ENCODE results near the gene ANKRD37. TPM values are rescaled to one million over a fixed set of nuclear protein-coding genes. Genes with fewer than 3 reads are reported as not detected.

The ANKRD37 gene
- total and polyA plus RNA-seq, 9 of the 15 experiments (the other 6 are each of a cell fraction or from before 2014, with no cell fraction given): 1.3 to 53.7 (median 3.6) TPM

Small RNA genes within 50 kb of the gene (small RNA-seq; reads per million reads assigned to genes)
- not detected for gene RF00019

Other genes with a start within 250 kb of the ANKRD37 start
- 19.9 and 22.0 TPM in 2 replicates for gene CFAP97, start 192.8 kb upstream of the ANKRD37 start, total RNA-seq (2014; rRNA removed)
- 57.7 and 68.7 TPM in 2 replicates for gene CFAP97, start 192.8 kb upstream of the ANKRD37 start, total RNA-seq (2014; rRNA removed; fragmentation: Illumina TruSeq; extraction: Trizol)
- gene CFAP97, start 192.8 kb upstream of the ANKRD37 start, total RNA-seq (2015; rRNA removed; fragmentation: Illumina TruSeq; extraction: Trizol): 51.3 and 57.5 TPM in 2 replicates
- 42.7 and 44.6 TPM in 2 replicates for gene CFAP97, start 192.8 kb upstream of the ANKRD37 start, total RNA-seq (2021)
- 48.0 and 57.8 TPM in 2 replicates for gene CFAP97, start 192.8 kb upstream of the ANKRD37 start, polyA plus RNA-seq (2011; rRNA removed)
- 35.7 and 44.4 TPM in 2 replicates for gene CFAP97, start 192.8 kb upstream of the ANKRD37 start, polyA plus RNA-seq (2014; fragmentation: Illumina TruSeq; extraction: Trizol)
- gene CFAP97, start 192.8 kb upstream of the ANKRD37 start, polyA plus RNA-seq (2014; fragmentation: Nextera tagmentation; extraction: Ambion mirVana): 10 to 100 TPM; 17.3 to 42.7 TPM
- gene CFAP97, start 192.8 kb upstream of the ANKRD37 start, polyA plus RNA-seq (2014; rRNA removed): 21.3 and 24.6 TPM in 2 replicates
- gene SNX25, start 187.2 kb upstream of the ANKRD37 start, total RNA-seq (2014; rRNA removed): 9.4 and 10.4 TPM in 2 replicates
- 15.5 and 18.0 TPM in 2 replicates for gene SNX25, start 187.2 kb upstream of the ANKRD37 start, total RNA-seq (2014; rRNA removed; fragmentation: Illumina TruSeq; extraction: Trizol)
- gene SNX25, start 187.2 kb upstream of the ANKRD37 start, total RNA-seq (2015; rRNA removed; fragmentation: Illumina TruSeq; extraction: Trizol): 12.7 and 14.4 TPM in 2 replicates
- gene SNX25, start 187.2 kb upstream of the ANKRD37 start, total RNA-seq (2021): 12.6 and 14.4 TPM in 2 replicates
- 21.9 and 23.4 TPM in 2 replicates for gene SNX25, start 187.2 kb upstream of the ANKRD37 start, polyA plus RNA-seq (2011; rRNA removed)
- 10.4 and 13.3 TPM in 2 replicates for gene SNX25, start 187.2 kb upstream of the ANKRD37 start, polyA plus RNA-seq (2014; fragmentation: Illumina TruSeq; extraction: Trizol)
- gene SNX25, start 187.2 kb upstream of the ANKRD37 start, polyA plus RNA-seq (2014; fragmentation: Nextera tagmentation; extraction: Ambion mirVana): 1 to 10 TPM; 2.5 TPM
- 9.5 and 9.6 TPM in 2 replicates for gene SNX25, start 187.2 kb upstream of the ANKRD37 start, polyA plus RNA-seq (2014; rRNA removed)
- 0.24 and 0.91 TPM in 2 replicates for gene LRP2BP, start 917 bp upstream of the ANKRD37 start, total RNA-seq (2014; rRNA removed)
- 0.62 and 1.1 TPM in 2 replicates for gene LRP2BP, start 917 bp upstream of the ANKRD37 start, total RNA-seq (2014; rRNA removed; fragmentation: Illumina TruSeq; extraction: Trizol)
- 0.45 and 0.62 TPM in 2 replicates for gene LRP2BP, start 917 bp upstream of the ANKRD37 start, total RNA-seq (2015; rRNA removed; fragmentation: Illumina TruSeq; extraction: Trizol)
- gene LRP2BP, start 917 bp upstream of the ANKRD37 start, total RNA-seq (2021): 0.40 and 0.42 TPM in 2 replicates
- gene LRP2BP, start 917 bp upstream of the ANKRD37 start, polyA plus RNA-seq (2011; rRNA removed): 2.1 TPM in 2 replicates
- gene LRP2BP, start 917 bp upstream of the ANKRD37 start, polyA plus RNA-seq (2014; fragmentation: Illumina TruSeq; extraction: Trizol): 0.22 and 0.45 TPM in 2 replicates
- under 1 TPM; 0.51 to 0.59 TPM for gene LRP2BP, start 917 bp upstream of the ANKRD37 start, polyA plus RNA-seq (2014; fragmentation: Nextera tagmentation; extraction: Ambion mirVana)
- gene LRP2BP, start 917 bp upstream of the ANKRD37 start, polyA plus RNA-seq (2014; rRNA removed): 0.49 and 0.78 TPM in 2 replicates
- 20.2 and 21.8 TPM in 2 replicates for gene UFSP2, start 29.1 kb downstream of the ANKRD37 start, total RNA-seq (2014; rRNA removed)
- 28.2 and 29.9 TPM in 2 replicates for gene UFSP2, start 29.1 kb downstream of the ANKRD37 start, total RNA-seq (2014; rRNA removed; fragmentation: Illumina TruSeq; extraction: Trizol)
- 21.2 and 22.0 TPM in 2 replicates for gene UFSP2, start 29.1 kb downstream of the ANKRD37 start, total RNA-seq (2015; rRNA removed; fragmentation: Illumina TruSeq; extraction: Trizol)
- 20.7 and 24.5 TPM in 2 replicates for gene UFSP2, start 29.1 kb downstream of the ANKRD37 start, total RNA-seq (2021)
- 49.6 and 55.8 TPM in 2 replicates for gene UFSP2, start 29.1 kb downstream of the ANKRD37 start, polyA plus RNA-seq (2011; rRNA removed)
- gene UFSP2, start 29.1 kb downstream of the ANKRD37 start, polyA plus RNA-seq (2014; fragmentation: Illumina TruSeq; extraction: Trizol): 22.9 and 26.6 TPM in 2 replicates
- 10 to 100 TPM; 41.0 to 45.7 TPM for gene UFSP2, start 29.1 kb downstream of the ANKRD37 start, polyA plus RNA-seq (2014; fragmentation: Nextera tagmentation; extraction: Ambion mirVana)
- 20.1 and 25.0 TPM in 2 replicates for gene UFSP2, start 29.1 kb downstream of the ANKRD37 start, polyA plus RNA-seq (2014; rRNA removed)
- not detected in 2 replicates for gene CCDC110, start 74.9 kb downstream of the ANKRD37 start, total RNA-seq (2014; rRNA removed)
- gene CCDC110, start 74.9 kb downstream of the ANKRD37 start, total RNA-seq (2014; rRNA removed; fragmentation: Illumina TruSeq; extraction: Trizol): 0.07 and 0.22 TPM in 2 replicates
- not detected in 2 replicates for gene CCDC110, start 74.9 kb downstream of the ANKRD37 start, total RNA-seq (2015; rRNA removed; fragmentation: Illumina TruSeq; extraction: Trizol)
- 0.25 TPM in 1 of 2 replicates, not detected in the other for gene CCDC110, start 74.9 kb downstream of the ANKRD37 start, total RNA-seq (2021)
- gene CCDC110, start 74.9 kb downstream of the ANKRD37 start, polyA plus RNA-seq (2011; rRNA removed): 0.35 TPM in 1 of 2 replicates, not detected in the other
- 0.16 and 0.37 TPM in 2 replicates for gene CCDC110, start 74.9 kb downstream of the ANKRD37 start, polyA plus RNA-seq (2014; fragmentation: Illumina TruSeq; extraction: Trizol)
- gene CCDC110, start 74.9 kb downstream of the ANKRD37 start, polyA plus RNA-seq (2014; fragmentation: Nextera tagmentation; extraction: Ambion mirVana): under 1 TPM in 1 of 2 experiments, not detected in 1; 0.04 TPM
- gene CCDC110, start 74.9 kb downstream of the ANKRD37 start, polyA plus RNA-seq (2014; rRNA removed): 0.04 TPM in 1 of 2 replicates, not detected in the other
- 0.12 TPM in 1 of 2 replicates, not detected in the other for gene PDLIM3, start 138.7 kb downstream of the ANKRD37 start, total RNA-seq (2014; rRNA removed)
- gene PDLIM3, start 138.7 kb downstream of the ANKRD37 start, total RNA-seq (2014; rRNA removed; fragmentation: Illumina TruSeq; extraction: Trizol): not detected in 2 replicates
- not detected in 2 replicates for gene PDLIM3, start 138.7 kb downstream of the ANKRD37 start, total RNA-seq (2015; rRNA removed; fragmentation: Illumina TruSeq; extraction: Trizol)
- not detected in 2 replicates for gene PDLIM3, start 138.7 kb downstream of the ANKRD37 start, total RNA-seq (2021)
- gene PDLIM3, start 138.7 kb downstream of the ANKRD37 start, polyA plus RNA-seq (2011; rRNA removed): not detected in 2 replicates
- not detected in 2 replicates for gene PDLIM3, start 138.7 kb downstream of the ANKRD37 start, polyA plus RNA-seq (2014; fragmentation: Illumina TruSeq; extraction: Trizol)
- gene PDLIM3, start 138.7 kb downstream of the ANKRD37 start, polyA plus RNA-seq (2014; fragmentation: Nextera tagmentation; extraction: Ambion mirVana): under 1 TPM in 1 of 2 experiments, not detected in 1; 0.06 TPM
- not detected in 2 replicates for gene PDLIM3, start 138.7 kb downstream of the ANKRD37 start, polyA plus RNA-seq (2014; rRNA removed)

Data from K562 (cell line).